HepG2 (cell line): ENCODE data around the gene MIA3. TPM values are rescaled to one million over a fixed set of nuclear protein-coding genes. Genes with fewer than 3 reads are reported as not detected.
A peak's percentile ranks its signal among the peaks of the same experiment; 100 is the strongest.

Experiments
- DNMT3B ChIP-seq: conservative IDR thresholded peaks from 2 replicates; pipeline ENCODE4 v1.6.1; 2016; ENCODE audit warnings: missing biosample characterization, control low read depth
- FOXA3 ChIP-seq: IDR thresholded peaks from 2 replicates; pipeline ENCODE4 v1.6.1; 2016; ENCODE audit warnings: missing genetic modification reagents, missing compliant biosample characterization
- GTF3A ChIP-seq: sonication (generic); formaldehyde crosslinking; conservative IDR thresholded peaks from 2 replicates; pipeline ENCODE4 v1.4.0; 2020; ENCODE audit warnings: mild to moderate bottlenecking, missing genetic modification reagents
- HDAC6 ChIP-seq: fragments of 200-600 bp; sonication (generic); IDR thresholded peaks from 2 replicates; pipeline ENCODE4 v1.7.0; 2017; ENCODE audit warnings: mild to moderate bottlenecking, antibody characterized with exemption, low read length, low read depth
- KDM4B ChIP-seq: sonication (generic); formaldehyde crosslinking; IDR thresholded peaks from 2 replicates; pipeline ENCODE4 v1.4.0; 2020; ENCODE audit warnings: missing genetic modification reagents
- KDM5A ChIP-seq: fragments of 200-600 bp; sonication (generic); IDR thresholded peaks from 2 replicates; pipeline ENCODE4 v1.7.0; 2018; ENCODE audit warnings: antibody characterized with exemption, mild to moderate bottlenecking, low read length, borderline replicate concordance
- KMT2B ChIP-seq: IDR thresholded peaks from 2 replicates; pipeline ENCODE4 v1.6.1; 2016; ENCODE audit warnings: missing genetic modification reagents, missing compliant biosample characterization
- LCORL ChIP-seq, 2 experiments: fragments of 450-650 bp in 1 of 2; sonication (generic) in 1 of 2; formaldehyde crosslinking in 1 of 2; IDR thresholded peaks; 2 replicates each; pipeline versions ENCODE4 v1.5.0 to v1.6.1; 2017 to 2020; ENCODE audit warnings: antibody characterized with exemption in 1 of 2, missing genetic modification reagents in 1 of 2
- SAFB2 ChIP-seq: sonication (generic); formaldehyde crosslinking; IDR thresholded peaks from 2 replicates; pipeline ENCODE4 v1.5.1; 2020; ENCODE audit warnings: missing genetic modification reagents, low read depth, mild to moderate bottlenecking, borderline replicate concordance
- SKI ChIP-seq: fragments of 450-650 bp; IDR thresholded peaks from one replicate; pipeline ENCODE4 v1.6.1; 2018; ENCODE audit warnings: mild to moderate bottlenecking; ENCODE audit not compliant: partially characterized antibody
- SMYD3 ChIP-seq: sonication (generic); formaldehyde crosslinking; IDR thresholded peaks from 2 replicates; pipeline ENCODE4 v1.8.1; 2023; ENCODE audit warnings: mild to moderate bottlenecking, missing genetic modification reagents
- STAG1 ChIP-seq: sonication (generic); formaldehyde crosslinking; IDR thresholded peaks from 2 replicates; pipeline ENCODE4 v1.4.0; 2020; ENCODE audit warnings: missing genetic modification reagents
- ZBTB38 ChIP-seq: sonication (generic); formaldehyde crosslinking; IDR thresholded peaks from 2 replicates; pipeline ENCODE4 v1.5.1; 2020; ENCODE audit warnings: mild to moderate bottlenecking, missing genetic modification reagents
- ZFP82 ChIP-seq: sonication (generic); formaldehyde crosslinking; IDR thresholded peaks from 2 replicates; pipeline ENCODE4 v1.5.1; 2020; ENCODE audit warnings: mild to moderate bottlenecking, missing genetic modification reagents, borderline replicate concordance
- ZNF496 ChIP-seq: sonication (generic); formaldehyde crosslinking; IDR thresholded peaks from 2 replicates; pipeline ENCODE4 v1.8.1; 2023; ENCODE audit warnings: mild to moderate bottlenecking, moderate library complexity, missing genetic modification reagents; ENCODE audit not compliant: insufficient replicate concordance
- ZNF761 ChIP-seq: sonication (generic); formaldehyde crosslinking; conservative IDR thresholded peaks from 2 replicates; pipeline ENCODE4 v1.4.0; 2020; ENCODE audit warnings: mild to moderate bottlenecking, missing genetic modification reagents
- ZNF773 ChIP-seq: sonication (generic); formaldehyde crosslinking; IDR thresholded peaks from 2 replicates; pipeline ENCODE4 v1.4.0; 2020; ENCODE audit warnings: missing genetic modification reagents, borderline replicate concordance
- ZZZ3 ChIP-seq: sonication (generic); formaldehyde crosslinking; IDR thresholded peaks from 2 replicates; pipeline ENCODE4 v1.4.0; 2020; ENCODE audit warnings: missing genetic modification reagents, mild to moderate bottlenecking, borderline replicate concordance
- polyA plus RNA-seq, 8 experiments: library from polyadenylated mRNA; depleted of rRNA in 3 of 8; stranded (reverse) in 7 of 8; unstranded in 1 of 8; fragments of >200 nt; fragmentation: Illumina TruSeq in 4 of 8; extraction: Trizol in 4 of 8; gene quantifications; 2 replicates each; pipeline versions ENCODE4 v1.2.1 to v1.2.3, GENCODE V29; 2011 to 2016; ENCODE audit warnings: low read depth in 4 of 8, missing spikeins in 1 of 8, mixed read lengths in 1 of 8; ENCODE audit not compliant: insufficient read depth in 1 of 8
- total RNA-seq, 5 experiments: library from RNA; depleted of rRNA; stranded (reverse); fragments of >200 nt; fragmentation: Illumina TruSeq; extraction: Trizol; gene quantifications; 2 replicates each; pipeline ENCODE4 v1.2.3, GENCODE V29; 2016; ENCODE audit warnings: low read depth in 1 of 5
- TF ChIP-seq, protein P1 (sequence below): sonication (generic); formaldehyde crosslinking; IDR thresholded peaks from 2 replicates; pipeline ENCODE4 v1.4.0; 2020; ENCODE audit warnings: low read depth, mild to moderate bottlenecking, missing genetic modification reagents
- TF ChIP-seq, protein P2 (sequence below): IDR thresholded peaks from 2 replicates; pipeline ENCODE4 v1.6.1; 2016; ENCODE audit warnings: low read depth, missing genetic modification reagents, missing compliant biosample characterization
- TF ChIP-seq, protein P3 (sequence below): IDR thresholded peaks from 2 replicates; pipeline ENCODE4 v1.6.1; 2016

MIA3 gene
- total and polyA plus RNA-seq, 2 of the 13 experiments (the other 11 are each of a cell fraction or from before 2014, with no cell fraction given): 45.6 to 48.7 TPM

- TF ChIP-seq STAG1 (no peak), SKI (no peak), FOXA3 (peak; percentile 61), KDM5A (peak; percentile 67; the same call in 1 of the 2 replicates), DNMT3B (CRISPR knock-in tag) (no peak), KMT2B (peak; percentile 96), HDAC6 (no peak), ZNF496 (CRISPR knock-in tag) (no peak), SAFB2 (CRISPR knock-in tag) (no peak), ZNF761 (CRISPR knock-in tag) (no peak), ZBTB38 (no peak), LCORL (IDR thresholded peaks at IDR 0.05) (no peak), LCORL (CRISPR knock-in tag; IDR thresholded peaks at IDR 0.05) (peak; percentile 36), GTF3A (CRISPR knock-in tag) (no peak), ZFP82 (CRISPR knock-in tag) (no peak), ZNF773 (CRISPR knock-in tag) (0 out of 2 replicates have a peak, but pooled peaks have one; percentile 41), SMYD3 (peak; percentile 44; the same call in 1 of the 2 replicates), ZZZ3 (no peak), KDM4B (CRISPR knock-in tag) (no peak)
- TF ChIP-seq, protein P1, sequence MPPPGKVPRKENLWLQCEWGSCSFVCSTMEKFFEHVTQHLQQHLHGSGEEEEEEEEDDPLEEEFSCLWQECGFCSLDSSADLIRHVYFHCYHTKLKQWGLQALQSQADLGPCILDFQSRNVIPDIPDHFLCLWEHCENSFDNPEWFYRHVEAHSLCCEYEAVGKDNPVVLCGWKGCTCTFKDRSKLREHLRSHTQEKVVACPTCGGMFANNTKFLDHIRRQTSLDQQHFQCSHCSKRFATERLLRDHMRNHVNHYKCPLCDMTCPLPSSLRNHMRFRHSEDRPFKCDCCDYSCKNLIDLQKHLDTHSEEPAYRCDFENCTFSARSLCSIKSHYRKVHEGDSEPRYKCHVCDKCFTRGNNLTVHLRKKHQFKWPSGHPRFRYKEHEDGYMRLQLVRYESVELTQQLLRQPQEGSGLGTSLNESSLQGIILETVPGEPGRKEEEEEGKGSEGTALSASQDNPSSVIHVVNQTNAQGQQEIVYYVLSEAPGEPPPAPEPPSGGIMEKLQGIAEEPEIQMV (CRISPR knock-in tag): no peak
- TF ChIP-seq, protein P2, sequence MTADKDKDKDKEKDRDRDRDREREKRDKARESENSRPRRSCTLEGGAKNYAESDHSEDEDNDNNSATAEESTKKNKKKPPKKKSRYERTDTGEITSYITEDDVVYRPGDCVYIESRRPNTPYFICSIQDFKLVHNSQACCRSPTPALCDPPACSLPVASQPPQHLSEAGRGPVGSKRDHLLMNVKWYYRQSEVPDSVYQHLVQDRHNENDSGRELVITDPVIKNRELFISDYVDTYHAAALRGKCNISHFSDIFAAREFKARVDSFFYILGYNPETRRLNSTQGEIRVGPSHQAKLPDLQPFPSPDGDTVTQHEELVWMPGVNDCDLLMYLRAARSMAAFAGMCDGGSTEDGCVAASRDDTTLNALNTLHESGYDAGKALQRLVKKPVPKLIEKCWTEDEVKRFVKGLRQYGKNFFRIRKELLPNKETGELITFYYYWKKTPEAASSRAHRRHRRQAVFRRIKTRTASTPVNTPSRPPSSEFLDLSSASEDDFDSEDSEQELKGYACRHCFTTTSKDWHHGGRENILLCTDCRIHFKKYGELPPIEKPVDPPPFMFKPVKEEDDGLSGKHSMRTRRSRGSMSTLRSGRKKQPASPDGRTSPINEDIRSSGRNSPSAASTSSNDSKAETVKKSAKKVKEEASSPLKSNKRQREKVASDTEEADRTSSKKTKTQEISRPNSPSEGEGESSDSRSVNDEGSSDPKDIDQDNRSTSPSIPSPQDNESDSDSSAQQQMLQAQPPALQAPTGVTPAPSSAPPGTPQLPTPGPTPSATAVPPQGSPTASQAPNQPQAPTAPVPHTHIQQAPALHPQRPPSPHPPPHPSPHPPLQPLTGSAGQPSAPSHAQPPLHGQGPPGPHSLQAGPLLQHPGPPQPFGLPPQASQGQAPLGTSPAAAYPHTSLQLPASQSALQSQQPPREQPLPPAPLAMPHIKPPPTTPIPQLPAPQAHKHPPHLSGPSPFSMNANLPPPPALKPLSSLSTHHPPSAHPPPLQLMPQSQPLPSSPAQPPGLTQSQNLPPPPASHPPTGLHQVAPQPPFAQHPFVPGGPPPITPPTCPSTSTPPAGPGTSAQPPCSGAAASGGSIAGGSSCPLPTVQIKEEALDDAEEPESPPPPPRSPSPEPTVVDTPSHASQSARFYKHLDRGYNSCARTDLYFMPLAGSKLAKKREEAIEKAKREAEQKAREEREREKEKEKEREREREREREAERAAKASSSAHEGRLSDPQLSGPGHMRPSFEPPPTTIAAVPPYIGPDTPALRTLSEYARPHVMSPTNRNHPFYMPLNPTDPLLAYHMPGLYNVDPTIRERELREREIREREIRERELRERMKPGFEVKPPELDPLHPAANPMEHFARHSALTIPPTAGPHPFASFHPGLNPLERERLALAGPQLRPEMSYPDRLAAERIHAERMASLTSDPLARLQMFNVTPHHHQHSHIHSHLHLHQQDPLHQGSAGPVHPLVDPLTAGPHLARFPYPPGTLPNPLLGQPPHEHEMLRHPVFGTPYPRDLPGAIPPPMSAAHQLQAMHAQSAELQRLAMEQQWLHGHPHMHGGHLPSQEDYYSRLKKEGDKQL: 0 out of 2 replicates have a peak, but pooled peaks have one; percentile 48
- TF ChIP-seq, protein P3, sequence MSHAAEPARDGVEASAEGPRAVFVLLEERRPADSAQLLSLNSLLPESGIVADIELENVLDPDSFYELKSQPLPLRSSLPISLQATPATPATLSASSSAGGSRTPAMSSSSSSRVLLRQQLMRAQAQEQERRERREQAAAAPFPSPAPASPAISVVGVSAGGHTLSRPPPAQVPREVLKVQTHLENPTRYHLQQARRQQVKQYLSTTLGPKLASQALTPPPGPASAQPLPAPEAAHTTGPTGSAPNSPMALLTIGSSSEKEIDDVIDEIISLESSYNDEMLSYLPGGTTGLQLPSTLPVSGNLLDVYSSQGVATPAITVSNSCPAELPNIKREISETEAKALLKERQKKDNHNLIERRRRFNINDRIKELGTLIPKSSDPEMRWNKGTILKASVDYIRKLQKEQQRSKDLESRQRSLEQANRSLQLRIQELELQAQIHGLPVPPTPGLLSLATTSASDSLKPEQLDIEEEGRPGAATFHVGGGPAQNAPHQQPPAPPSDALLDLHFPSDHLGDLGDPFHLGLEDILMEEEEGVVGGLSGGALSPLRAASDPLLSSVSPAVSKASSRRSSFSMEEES (CRISPR knock-in tag): peak; percentile 12; the same call in 1 of the 2 replicates
These were observed 28.2 kb upstream of the MIA3 start, which contains the start of gene TAF1A (continued) for GRCh38 chr1:222589462-222590302.
